ENCODE measurements around the gene NPAS4. TPM values are rescaled to one million over a fixed set of nuclear protein-coding genes. Genes with fewer than 3 reads are reported as not detected.

The NPAS4 gene
- total RNA-seq, 1 experiment from 2014 or later, result not detected

DNA sequence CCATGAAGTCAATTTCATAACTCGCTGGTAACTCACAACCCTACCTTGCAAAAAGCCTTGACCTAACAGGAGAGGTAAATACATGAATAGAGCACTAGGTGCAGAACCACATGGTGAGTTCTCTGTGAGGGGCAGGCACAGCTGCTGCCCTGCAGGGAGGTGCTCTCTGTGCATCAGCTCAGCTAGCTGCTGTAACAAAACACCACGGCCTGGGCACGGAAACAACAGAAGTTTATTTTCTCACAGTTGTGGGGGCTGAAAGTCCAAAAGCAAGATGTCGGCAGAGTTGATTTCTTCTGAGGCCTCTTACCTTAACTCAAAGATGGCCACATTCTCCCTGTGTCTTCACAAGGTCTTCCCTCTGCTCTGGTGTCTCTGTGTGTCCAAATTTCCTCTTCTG is 30.8 kb downstream of the NPAS4 start:
- peaks cover 4% of the 10 kb centered on the region for H3K4me1 Mint-ChIP-seq (ENCODE audit: insufficient read depth, unreplicated experiment)
- peaks cover 6% of the 10 kb centered on the region for H3K36me3 Mint-ChIP-seq (ENCODE audit: insufficient read depth, unreplicated experiment)
- DNase-seq (ENCODE audit: unreplicated experiment), result no peak
- ChIA-PET POLR2A (no interaction called here), CTCF (interaction anchor here (1.0 kb wide), 1 partner anchor 22 kb away, joined by 3 read pairs; no protein-coding TSS in a partner anchor)
- H3K4me3 Mint-ChIP-seq (ENCODE audit: unreplicated experiment), result no peak overlapping the region
- TF ChIP-seq, protein P1, sequence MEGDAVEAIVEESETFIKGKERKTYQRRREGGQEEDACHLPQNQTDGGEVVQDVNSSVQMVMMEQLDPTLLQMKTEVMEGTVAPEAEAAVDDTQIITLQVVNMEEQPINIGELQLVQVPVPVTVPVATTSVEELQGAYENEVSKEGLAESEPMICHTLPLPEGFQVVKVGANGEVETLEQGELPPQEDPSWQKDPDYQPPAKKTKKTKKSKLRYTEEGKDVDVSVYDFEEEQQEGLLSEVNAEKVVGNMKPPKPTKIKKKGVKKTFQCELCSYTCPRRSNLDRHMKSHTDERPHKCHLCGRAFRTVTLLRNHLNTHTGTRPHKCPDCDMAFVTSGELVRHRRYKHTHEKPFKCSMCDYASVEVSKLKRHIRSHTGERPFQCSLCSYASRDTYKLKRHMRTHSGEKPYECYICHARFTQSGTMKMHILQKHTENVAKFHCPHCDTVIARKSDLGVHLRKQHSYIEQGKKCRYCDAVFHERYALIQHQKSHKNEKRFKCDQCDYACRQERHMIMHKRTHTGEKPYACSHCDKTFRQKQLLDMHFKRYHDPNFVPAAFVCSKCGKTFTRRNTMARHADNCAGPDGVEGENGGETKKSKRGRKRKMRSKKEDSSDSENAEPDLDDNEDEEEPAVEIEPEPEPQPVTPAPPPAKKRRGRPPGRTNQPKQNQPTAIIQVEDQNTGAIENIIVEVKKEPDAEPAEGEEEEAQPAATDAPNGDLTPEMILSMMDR (IDR thresholded peaks at IDR 0.05; ENCODE audit: unreplicated experiment), result no peak
- peaks cover 55% of the 10 kb centered on the region for H3K27me3 Mint-ChIP-seq (ENCODE audit: insufficient read depth, unreplicated experiment)
- no TSS peak for BruUV-seq (replicated peaks)
- no peaks in the 10 kb centered on the region for H3K9me3 Mint-ChIP-seq (ENCODE audit: unreplicated experiment)
- intact Hi-C loops (cut with micrococcal nuclease), result no loop called here
- H3K27ac Mint-ChIP-seq (ENCODE audit: low read depth, unreplicated experiment), result no peak overlapping the region

DNA sequence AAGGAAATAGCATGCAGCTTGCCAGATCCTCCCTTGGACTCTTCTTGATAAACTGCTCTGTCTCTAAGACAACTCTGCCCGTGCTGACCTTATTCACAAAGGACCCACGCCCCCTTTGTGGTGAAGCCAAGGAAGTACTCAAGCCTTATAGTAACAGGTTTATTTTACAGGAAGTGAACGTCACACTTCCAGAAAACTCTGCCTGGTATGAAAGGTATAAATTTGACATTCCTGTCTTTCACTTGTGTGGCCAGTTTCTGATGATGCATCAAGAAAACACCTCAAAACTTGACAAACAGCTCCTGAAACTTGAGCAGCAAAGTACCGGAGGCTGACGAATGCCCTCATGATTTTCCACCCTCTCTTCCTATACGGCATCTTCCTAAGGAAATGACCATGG is 33.4 kb downstream of the NPAS4 start:
- H3K27me3 Mint-ChIP-seq (ENCODE audit: insufficient read depth, unreplicated experiment), result peaks cover 33% of the 10 kb centered on the region
- BruUV-seq (replicated peaks), result no TSS peak
- no peaks in the 10 kb centered on the region for H3K9me3 Mint-ChIP-seq (ENCODE audit: unreplicated experiment)
- ChIA-PET CTCF (interaction anchor here (0.6 to 1.0 kb wide), 4 partner anchors 16 to 92 kb away, joined by 3 read pairs; partner anchors contain the start of genes MRPL11 and ZDHHC24), POLR2A (interaction anchor here (1.2 kb wide), 1 partner anchor 12 kb away, joined by 4 read pairs; the partner anchor contains the start of gene PELI3)
- intact Hi-C loops (cut with micrococcal nuclease), result no loop called here
- H3K4me3 Mint-ChIP-seq (ENCODE audit: unreplicated experiment), result no peak overlapping the region
- H3K36me3 Mint-ChIP-seq (ENCODE audit: insufficient read depth, unreplicated experiment), result peaks cover 6% of the 10 kb centered on the region
- TF ChIP-seq, protein P1 (IDR thresholded peaks at IDR 0.05; ENCODE audit: unreplicated experiment), result no peak
- H3K27ac Mint-ChIP-seq (ENCODE audit: low read depth, unreplicated experiment), result no peak overlapping the region
- DNase-seq (ENCODE audit: unreplicated experiment), result no peak
- H3K4me1 Mint-ChIP-seq (ENCODE audit: insufficient read depth, unreplicated experiment), result peaks cover 4% of the 10 kb centered on the region

DNA sequence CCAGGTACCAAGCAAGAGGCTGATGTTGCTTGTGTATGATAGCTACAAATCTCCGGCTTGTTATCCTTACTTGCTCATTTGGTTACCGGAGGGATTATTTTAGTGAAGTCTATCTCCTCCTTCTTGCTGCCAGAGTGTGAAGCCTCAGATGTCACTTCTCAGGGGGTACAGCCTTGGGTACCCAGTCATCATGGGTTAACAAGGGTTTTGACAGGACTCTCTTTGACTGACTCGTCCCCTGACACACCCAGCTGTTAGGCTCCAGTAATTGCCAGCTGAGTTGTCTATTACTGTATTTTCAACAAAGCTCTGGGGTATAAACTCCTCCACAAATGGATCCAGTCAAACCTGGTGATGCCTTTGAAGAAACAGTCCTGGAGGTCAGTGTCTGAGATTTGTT is 34.0 kb downstream of the NPAS4 start:
- POLR2A ChIA-PET, result no interaction called here
- no TSS peak for BruUV-seq (replicated peaks)
- Mint-ChIP-seq H3K4me1 (ENCODE audit: insufficient read depth, unreplicated experiment) (peaks cover 4% of the 10 kb centered on the region), H3K27me3 (ENCODE audit: insufficient read depth, unreplicated experiment) (peaks cover 27% of the 10 kb centered on the region), H3K27ac (ENCODE audit: low read depth, unreplicated experiment) (no peak overlapping the region), H3K4me3 (ENCODE audit: unreplicated experiment) (no peak overlapping the region), H3K36me3 (ENCODE audit: insufficient read depth, unreplicated experiment) (peaks cover 6% of the 10 kb centered on the region), H3K9me3 (ENCODE audit: unreplicated experiment) (no peaks in the 10 kb centered on the region)
- DNase-seq (ENCODE audit: unreplicated experiment), result no peak
- CTCF ChIA-PET, result interaction anchor here (0.7 to 0.9 kb wide), 2 partner anchors 10 to 24 kb away, joined by 3 read pairs; no protein-coding TSS in a partner anchor
- TF ChIP-seq, protein P1 (IDR thresholded peaks at IDR 0.05; ENCODE audit: unreplicated experiment), result no peak
- intact Hi-C loops (cut with micrococcal nuclease), result no loop called here

DNA sequence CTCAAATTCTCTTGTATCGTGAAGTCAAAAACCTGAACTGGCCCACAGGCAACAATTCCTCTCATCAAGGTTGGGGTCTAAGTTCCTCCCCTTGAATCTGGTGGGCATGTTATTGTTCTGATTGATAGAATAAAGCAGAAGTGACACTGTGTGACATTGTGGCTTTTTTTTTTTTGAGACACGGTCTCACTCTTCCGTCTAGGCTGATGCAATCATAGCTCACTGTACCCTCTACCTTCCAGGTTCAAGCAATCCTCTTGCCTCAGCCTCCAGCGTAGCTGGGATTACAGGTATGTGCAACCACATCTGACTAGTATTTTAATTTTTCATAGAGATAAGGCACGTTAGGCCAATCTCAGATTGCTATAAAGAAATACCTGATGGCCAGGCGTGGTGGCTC is 37.0 kb downstream of the NPAS4 start:
- Mint-ChIP-seq H3K9me3 (ENCODE audit: unreplicated experiment) (no peaks in the 10 kb centered on the region), H3K36me3 (ENCODE audit: insufficient read depth, unreplicated experiment) (peaks cover 6% of the 10 kb centered on the region), H3K27me3 (ENCODE audit: insufficient read depth, unreplicated experiment) (no peaks in the 10 kb centered on the region), H3K4me3 (ENCODE audit: unreplicated experiment) (no peak overlapping the region), H3K27ac (ENCODE audit: low read depth, unreplicated experiment) (no peak overlapping the region), H3K4me1 (ENCODE audit: insufficient read depth, unreplicated experiment) (peaks cover 4% of the 10 kb centered on the region)
- BruUV-seq (replicated peaks), result no TSS peak
- intact Hi-C loops (cut with micrococcal nuclease), result no loop called here
- ChIA-PET CTCF (no interaction called here), POLR2A (interaction anchor here (0.7 kb wide), 1 partner anchor 220 kb away, joined by 3 read pairs; the partner anchor contains the start of gene RBM4B)
- no peak for DNase-seq (ENCODE audit: unreplicated experiment)
- TF ChIP-seq, protein P1 (IDR thresholded peaks at IDR 0.05; ENCODE audit: unreplicated experiment), result no peak

Measured in MCF 10A (cell line).